ENCODE data around the gene KDM3B. TPM values are rescaled to one million over a fixed set of nuclear protein-coding genes. Genes with fewer than 3 reads are reported as not detected.

The KDM3B gene
- total and polyA plus RNA-seq, 9 of the 15 experiments (the other 6 are each of a cell fraction or from before 2014, with no cell fraction given): 13.8 to 62.8 (median 41.9) TPM

DNA sequence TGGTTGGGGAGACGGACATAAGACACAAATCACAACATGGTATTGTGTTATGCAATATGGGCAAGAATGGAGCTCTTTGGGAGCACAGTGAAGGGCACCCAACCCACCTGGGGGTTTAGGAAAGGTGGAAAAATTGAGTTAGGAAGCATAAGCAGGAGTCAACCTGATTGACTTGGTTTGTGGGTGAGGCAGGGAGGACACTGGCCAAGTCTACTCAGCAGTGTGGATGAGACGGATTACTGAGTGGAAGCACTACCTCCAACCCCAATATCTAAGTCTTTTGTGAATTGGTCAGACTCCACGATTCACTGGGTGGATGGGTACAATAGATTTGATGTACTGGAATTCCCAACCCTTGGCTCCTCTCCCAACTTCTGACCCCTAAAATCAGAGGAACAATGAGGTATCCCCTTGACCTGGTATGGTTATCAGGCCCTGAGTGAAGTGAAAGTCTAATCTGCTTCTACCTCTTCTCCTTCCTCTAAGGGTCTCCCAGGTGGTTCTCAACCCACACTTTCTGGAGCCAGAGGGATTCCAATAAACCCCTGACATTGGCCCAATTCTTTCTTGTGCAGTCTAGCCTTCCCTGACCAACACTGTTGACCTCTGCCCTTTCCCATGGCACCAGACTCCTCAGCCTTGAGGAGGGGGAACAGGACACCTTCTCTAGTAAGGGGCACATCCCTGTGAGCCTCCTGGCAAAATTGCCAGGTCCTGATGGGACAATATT lies 118.0 kb downstream of the KDM3B start (continued):
- no peak for TF ChIP-seq SMARCA5 (IDR thresholded peaks at IDR 0.05)
- no peak; the same call in 1 of the 2 replicates for TF ChIP-seq ZNF717 (CRISPR knock-in tag; IDR thresholded peaks at IDR 0.05)
- TF ChIP-seq ZC3H4 (CRISPR knock-in tag; IDR thresholded peaks at IDR 0.05; ENCODE audit: borderline replicate concordance): peak; percentile 7; the same call in 1 of the 2 replicates
- no peak for TF ChIP-seq E2F3 (CRISPR knock-in tag; IDR thresholded peaks at IDR 0.05)
- TF ChIP-seq HEY1 (CRISPR knock-in tag; IDR thresholded peaks at IDR 0.05; ENCODE audit: borderline replicate concordance): no peak
- TF ChIP-seq, protein P1, sequence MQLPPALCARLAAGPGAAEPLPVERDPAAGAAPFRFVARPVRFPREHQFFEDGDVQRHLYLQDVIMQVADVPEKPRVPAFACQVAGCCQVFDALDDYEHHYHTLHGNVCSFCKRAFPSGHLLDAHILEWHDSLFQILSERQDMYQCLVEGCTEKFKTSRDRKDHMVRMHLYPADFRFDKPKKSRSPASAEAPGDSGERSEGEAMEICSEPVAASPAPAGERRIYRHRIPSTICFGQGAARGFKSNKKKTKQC (CRISPR knock-in tag; IDR thresholded peaks at IDR 0.05): no peak
- TF ChIP-seq, protein P2, sequence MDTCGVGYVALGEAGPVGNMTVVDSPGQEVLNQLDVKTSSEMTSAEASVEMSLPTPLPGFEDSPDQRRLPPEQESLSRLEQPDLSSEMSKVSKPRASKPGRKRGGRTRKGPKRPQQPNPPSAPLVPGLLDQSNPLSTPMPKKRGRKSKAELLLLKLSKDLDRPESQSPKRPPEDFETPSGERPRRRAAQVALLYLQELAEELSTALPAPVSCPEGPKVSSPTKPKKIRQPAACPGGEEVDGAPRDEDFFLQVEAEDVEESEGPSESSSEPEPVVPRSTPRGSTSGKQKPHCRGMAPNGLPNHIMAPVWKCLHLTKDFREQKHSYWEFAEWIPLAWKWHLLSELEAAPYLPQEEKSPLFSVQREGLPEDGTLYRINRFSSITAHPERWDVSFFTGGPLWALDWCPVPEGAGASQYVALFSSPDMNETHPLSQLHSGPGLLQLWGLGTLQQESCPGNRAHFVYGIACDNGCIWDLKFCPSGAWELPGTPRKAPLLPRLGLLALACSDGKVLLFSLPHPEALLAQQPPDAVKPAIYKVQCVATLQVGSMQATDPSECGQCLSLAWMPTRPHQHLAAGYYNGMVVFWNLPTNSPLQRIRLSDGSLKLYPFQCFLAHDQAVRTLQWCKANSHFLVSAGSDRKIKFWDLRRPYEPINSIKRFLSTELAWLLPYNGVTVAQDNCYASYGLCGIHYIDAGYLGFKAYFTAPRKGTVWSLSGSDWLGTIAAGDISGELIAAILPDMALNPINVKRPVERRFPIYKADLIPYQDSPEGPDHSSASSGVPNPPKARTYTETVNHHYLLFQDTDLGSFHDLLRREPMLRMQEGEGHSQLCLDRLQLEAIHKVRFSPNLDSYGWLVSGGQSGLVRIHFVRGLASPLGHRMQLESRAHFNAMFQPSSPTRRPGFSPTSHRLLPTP (IDR thresholded peaks at IDR 0.05; ENCODE audit: borderline replicate concordance, extremely low read depth, insufficient read length): no peak
- TF ChIP-seq, protein P3, sequence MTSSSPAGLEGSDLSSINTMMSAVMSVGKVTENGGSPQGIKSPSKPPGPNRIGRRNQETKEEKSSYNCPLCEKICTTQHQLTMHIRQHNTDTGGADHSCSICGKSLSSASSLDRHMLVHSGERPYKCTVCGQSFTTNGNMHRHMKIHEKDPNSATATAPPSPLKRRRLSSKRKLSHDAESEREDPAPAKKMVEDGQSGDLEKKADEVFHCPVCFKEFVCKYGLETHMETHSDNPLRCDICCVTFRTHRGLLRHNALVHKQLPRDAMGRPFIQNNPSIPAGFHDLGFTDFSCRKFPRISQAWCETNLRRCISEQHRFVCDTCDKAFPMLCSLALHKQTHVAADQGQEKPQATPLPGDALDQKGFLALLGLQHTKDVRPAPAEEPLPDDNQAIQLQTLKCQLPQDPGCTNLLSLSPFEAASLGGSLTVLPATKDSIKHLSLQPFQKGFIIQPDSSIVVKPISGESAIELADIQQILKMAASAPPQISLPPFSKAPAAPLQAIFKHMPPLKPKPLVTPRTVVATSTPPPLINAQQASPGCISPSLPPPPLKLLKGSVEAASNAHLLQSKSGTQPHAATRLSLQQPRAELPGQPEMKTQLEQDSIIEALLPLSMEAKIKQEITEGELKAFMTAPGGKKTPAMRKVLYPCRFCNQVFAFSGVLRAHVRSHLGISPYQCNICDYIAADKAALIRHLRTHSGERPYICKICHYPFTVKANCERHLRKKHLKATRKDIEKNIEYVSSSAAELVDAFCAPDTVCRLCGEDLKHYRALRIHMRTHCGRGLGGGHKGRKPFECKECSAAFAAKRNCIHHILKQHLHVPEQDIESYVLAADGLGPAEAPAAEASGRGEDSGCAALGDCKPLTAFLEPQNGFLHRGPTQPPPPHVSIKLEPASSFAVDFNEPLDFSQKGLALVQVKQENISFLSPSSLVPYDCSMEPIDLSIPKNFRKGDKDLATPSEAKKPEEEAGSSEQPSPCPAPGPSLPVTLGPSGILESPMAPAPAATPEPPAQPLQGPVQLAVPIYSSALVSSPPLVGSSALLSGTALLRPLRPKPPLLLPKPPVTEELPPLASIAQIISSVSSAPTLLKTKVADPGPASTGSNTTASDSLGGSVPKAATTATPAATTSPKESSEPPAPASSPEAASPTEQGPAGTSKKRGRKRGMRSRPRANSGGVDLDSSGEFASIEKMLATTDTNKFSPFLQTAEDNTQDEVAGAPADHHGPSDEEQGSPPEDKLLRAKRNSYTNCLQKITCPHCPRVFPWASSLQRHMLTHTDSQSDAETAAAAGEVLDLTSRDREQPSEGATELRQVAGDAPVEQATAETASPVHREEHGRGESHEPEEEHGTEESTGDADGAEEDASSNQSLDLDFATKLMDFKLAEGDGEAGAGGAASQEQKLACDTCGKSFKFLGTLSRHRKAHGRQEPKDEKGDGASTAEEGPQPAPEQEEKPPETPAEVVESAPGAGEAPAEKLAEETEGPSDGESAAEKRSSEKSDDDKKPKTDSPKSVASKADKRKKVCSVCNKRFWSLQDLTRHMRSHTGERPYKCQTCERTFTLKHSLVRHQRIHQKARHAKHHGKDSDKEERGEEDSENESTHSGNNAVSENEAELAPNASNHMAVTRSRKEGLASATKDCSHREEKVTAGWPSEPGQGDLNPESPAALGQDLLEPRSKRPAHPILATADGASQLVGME (CRISPR knock-in tag; IDR thresholded peaks at IDR 0.05): no peak
- TF ChIP-seq, protein P4, sequence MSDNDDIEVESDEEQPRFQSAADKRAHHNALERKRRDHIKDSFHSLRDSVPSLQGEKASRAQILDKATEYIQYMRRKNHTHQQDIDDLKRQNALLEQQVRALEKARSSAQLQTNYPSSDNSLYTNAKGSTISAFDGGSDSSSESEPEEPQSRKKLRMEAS (CRISPR knock-in tag; IDR thresholded peaks at IDR 0.05): no peak
- no peak for TF ChIP-seq FOXP1 (CRISPR knock-in tag; IDR thresholded peaks at IDR 0.05)
- TF ChIP-seq MAFF (IDR thresholded peaks at IDR 0.05; ENCODE audit: low read length): peak; percentile 23; the same call in 1 of the 2 replicates
- TF ChIP-seq FUS (optimal IDR thresholded peaks at IDR 0.05; ENCODE audit: low read depth, low read length): peak; percentile 98
- TF ChIP-seq CEBPB (tag; IDR thresholded peaks at IDR 0.05): peak; percentile 87
- TF ChIP-seq KLF6 (CRISPR knock-in tag; IDR thresholded peaks at IDR 0.05; ENCODE audit: borderline replicate concordance): no peak
- TF ChIP-seq ZBTB1 (CRISPR knock-in tag; IDR thresholded peaks at IDR 0.05; ENCODE audit: borderline replicate concordance, low read depth): no peak
- TF ChIP-seq ZNF134 (CRISPR knock-in tag; conservative IDR thresholded peaks at IDR 0.05): no peak
- no peak for TF ChIP-seq ETV6 (IDR thresholded peaks at IDR 0.05; ENCODE audit: borderline replicate concordance in 1 of 2, low read depth in 2 of 2, low read length in 1 of 2)
- no peak for TF ChIP-seq ETV6 (CRISPR knock-in tag; IDR thresholded peaks at IDR 0.05; ENCODE audit: borderline replicate concordance)
